Activated naive CD4-positive, alpha-beta T cell treated with anti-CD3 and anti-CD28 coated beads, Interleukin-2, amount 10 ng/mL, durations not matched to agents 7 days and 5 days (primary cell): ENCODE results near the gene RAD50.

Experiments used
- CTCF ChIA-PET: fragments of 350-600 bp; sonication (Branson Sonifier 250); formaldehyde crosslinking; loops from one replicate; lab custom pipeline; 2021; ENCODE audit warnings: antibody characterized with exemption; lab: Charles Lee
- DNase-seq: peaks from one replicate; pipeline ENCODE4 v3.0.0-alpha.2; 2020
- H3K27ac Mint-ChIP-seq: one replicate; pipeline ENCODE4 v1.8.0; 2021; ENCODE audit warnings: mild to moderate bottlenecking, moderate library complexity, mixed read lengths
- H3K27me3 Mint-ChIP-seq: one replicate; pipeline ENCODE4 v1.8.0; 2021; ENCODE audit warnings: mild to moderate bottlenecking, mixed read lengths
- H3K36me3 Mint-ChIP-seq: one replicate; pipeline ENCODE4 v1.8.0; 2021; ENCODE audit warnings: mixed read lengths
- H3K4me1 Mint-ChIP-seq: one replicate; pipeline ENCODE4 v1.8.0; 2021; ENCODE audit warnings: mixed read lengths
- H3K4me3 Mint-ChIP-seq: one replicate; pipeline ENCODE4 v1.8.0; 2021; ENCODE audit warnings: mild to moderate bottlenecking, moderate library complexity, mixed read lengths
- H3K9me3 Mint-ChIP-seq: one replicate; pipeline ENCODE4 v1.8.0; 2021; ENCODE audit warnings: mixed read lengths

Gene RAD50

GRCh38 chr5:132653716-132654115 is 96.9 kb downstream of the RAD50 start:
- DNase-seq = no peak
- Mint-ChIP-seq H3K27ac (no peak overlapping the region), H3K27me3 (peaks cover 73% of the 10 kb centered on the region), H3K4me3 (no peak overlapping the region), H3K36me3 (no peaks in the 10 kb centered on the region), H3K9me3 (no peaks in the 10 kb centered on the region), H3K4me1 (peaks cover 13% of the 10 kb centered on the region)
- CTCF ChIA-PET = no interaction called here

DNA sequence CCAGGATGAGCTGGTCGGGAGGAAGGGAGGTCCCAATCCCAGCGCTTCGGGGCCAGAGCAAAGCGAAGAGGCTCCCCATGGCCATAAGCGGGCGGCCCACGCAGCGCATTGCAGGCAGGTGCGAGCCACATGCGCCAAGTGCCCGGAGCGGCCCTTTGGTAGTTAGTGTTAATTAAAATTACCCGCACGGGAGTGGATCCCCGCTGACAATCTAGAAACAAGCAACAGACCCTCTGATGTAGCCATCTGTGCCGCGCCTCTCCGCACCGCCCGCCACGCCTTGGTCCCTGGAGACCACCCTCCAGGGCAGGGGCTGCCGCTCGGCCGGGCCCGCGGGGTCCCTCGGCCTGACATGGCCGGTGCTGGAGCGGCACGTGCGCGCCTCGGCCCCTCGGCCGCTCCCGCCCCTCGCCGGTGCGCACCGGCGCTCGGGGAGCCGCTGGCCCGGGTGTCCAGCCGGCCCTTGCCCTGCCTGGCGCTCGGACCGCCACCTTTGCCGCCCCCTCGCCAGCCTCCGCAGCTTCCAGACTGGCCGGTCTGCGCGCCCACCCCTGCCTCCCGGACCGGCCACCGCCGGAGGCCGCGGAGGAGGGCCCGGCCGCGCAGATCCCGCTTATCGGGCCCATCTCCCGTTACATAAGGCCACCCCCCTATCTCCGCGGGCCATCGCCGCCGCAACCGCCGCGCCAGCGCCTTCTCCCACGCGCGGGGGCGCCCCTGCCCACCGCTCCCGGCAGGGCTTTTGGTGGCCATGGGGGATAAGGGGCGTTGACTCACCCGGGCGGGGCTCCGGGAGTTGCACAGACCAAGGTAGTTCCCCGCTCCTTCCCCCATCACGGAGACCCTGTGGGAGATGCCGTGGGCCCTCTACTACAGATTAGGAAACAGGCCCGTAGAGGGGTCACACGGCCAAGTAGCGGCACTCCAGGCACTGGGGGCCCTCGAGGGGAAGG is 99.3 kb downstream of the RAD50 start:
- H3K27ac Mint-ChIP-seq = no peak overlapping the region
- H3K4me1 Mint-ChIP-seq = peaks cover 13% of the 10 kb centered on the region
- CTCF ChIA-PET = no interaction called here
- H3K36me3 Mint-ChIP-seq = no peaks in the 10 kb centered on the region
- DNase-seq = peak; percentile 34
- no peak overlapping the region for H3K4me3 Mint-ChIP-seq
- peaks cover 67% of the 10 kb centered on the region for H3K27me3 Mint-ChIP-seq
- H3K9me3 Mint-ChIP-seq = no peaks in the 10 kb centered on the region

DNA sequence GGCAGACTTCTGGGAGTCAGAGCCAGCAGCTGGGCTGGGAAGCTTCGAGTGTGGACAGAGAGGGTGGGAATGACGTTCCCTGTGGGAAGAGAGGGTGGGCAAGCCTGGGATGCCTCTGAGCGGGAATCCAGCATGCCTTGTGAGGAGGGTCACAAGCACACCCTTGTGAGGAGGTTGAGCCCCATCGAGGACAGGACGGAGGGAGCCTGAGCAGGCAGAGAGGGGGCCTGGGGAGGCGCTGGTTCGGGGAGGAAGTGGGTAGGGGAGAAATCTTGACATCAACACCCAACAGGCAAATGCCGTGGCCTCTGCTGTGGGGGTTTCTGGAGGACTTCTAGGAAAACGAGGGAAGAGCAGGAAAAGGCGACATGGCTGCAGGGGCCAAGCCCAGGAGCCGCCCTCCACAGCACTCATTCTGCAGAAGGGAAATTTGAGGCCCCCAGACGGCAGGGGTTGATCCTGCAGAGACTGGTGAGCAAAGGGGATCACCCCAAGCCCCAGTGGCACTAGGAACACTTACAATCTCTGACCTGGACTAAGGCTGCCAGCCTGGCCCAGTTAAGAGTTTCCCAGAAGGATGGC is 100.1 kb downstream of the RAD50 start:
- Mint-ChIP-seq H3K4me3 (no peak overlapping the region), H3K4me1 (peaks cover 13% of the 10 kb centered on the region), H3K27me3 (peaks cover 64% of the 10 kb centered on the region), H3K27ac (no peak overlapping the region), H3K9me3 (no peaks in the 10 kb centered on the region), H3K36me3 (no peaks in the 10 kb centered on the region)
- DNase-seq = no peak
- CTCF ChIA-PET = no interaction called here

- Mint-ChIP-seq H3K36me3 (no peaks in the 10 kb centered on the region), H3K27me3 (peaks cover 59% of the 10 kb centered on the region), H3K27ac (no peak within 1 kb of the TSS), H3K9me3 (no peaks in the 10 kb centered on the region), H3K4me3 (no peak within 1 kb of the TSS), H3K4me1 (peaks cover 13% of the 10 kb centered on the region)
- CTCF ChIA-PET = interaction anchor here (1.4 kb wide), 1 partner anchor 131 kb away, joined by 4 read pairs; no protein-coding TSS in a partner anchor
- no peak for DNase-seq
These were observed 101.1 kb downstream of the RAD50 start, which contains the start of gene IL13 for GRCh38 chr5:132657676-132658380. Gene IL13 (plus strand): TSS chr5:132658173. CDS start chr5:132658187, 14 bp downstream.

DNA sequence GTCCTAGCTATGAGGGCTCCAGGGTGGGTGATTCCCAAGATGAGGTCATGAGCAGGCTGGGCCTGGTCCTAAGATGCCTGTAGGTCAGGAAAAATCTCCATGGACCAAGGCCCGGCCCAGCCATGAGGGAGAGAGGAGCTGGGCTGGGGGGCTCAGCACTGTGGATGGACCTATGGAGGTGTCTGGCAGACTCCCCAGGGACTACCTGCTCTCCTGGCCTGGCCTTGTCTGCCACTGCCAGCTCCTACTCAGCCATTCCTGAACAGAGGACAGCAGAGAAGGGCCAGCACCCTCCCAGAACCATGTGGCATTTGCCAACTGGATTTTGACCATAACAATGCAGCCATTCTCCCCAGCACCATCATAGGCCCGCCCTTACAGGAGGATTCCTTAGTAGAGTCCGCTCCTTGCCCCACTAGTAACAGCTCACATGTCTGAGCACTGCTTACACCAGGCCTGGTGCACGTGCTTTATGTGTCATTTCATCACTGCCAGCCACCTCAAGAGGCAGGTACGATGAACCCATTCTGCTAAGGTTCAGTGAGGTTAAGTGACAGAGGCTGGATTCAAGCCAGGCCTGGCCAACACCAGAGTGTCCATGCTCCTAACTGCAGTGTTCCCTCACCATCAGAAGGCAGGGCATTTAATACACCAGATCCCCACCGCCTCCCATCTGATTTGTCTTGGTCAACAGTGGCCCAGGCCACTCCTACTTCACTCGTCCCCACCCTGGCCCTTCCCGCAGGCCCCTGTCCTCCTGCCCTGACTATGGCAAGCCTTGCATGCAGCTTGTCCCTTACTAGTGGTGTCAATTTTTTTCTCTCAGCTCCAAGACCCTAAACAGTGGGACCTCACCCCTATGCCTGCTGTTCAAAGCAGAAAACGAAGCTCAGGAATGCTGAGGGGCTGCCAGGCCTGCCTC is 101.9 kb downstream of the RAD50 start:
- H3K27ac Mint-ChIP-seq = no peak overlapping the region
- H3K36me3 Mint-ChIP-seq = no peaks in the 10 kb centered on the region
- DNase-seq = no peak
- peaks cover 17% of the 10 kb centered on the region for H3K4me1 Mint-ChIP-seq
- no peak overlapping the region for H3K4me3 Mint-ChIP-seq
- H3K27me3 Mint-ChIP-seq = peaks cover 59% of the 10 kb centered on the region
- H3K9me3 Mint-ChIP-seq = no peaks in the 10 kb centered on the region
- CTCF ChIA-PET = interaction anchor here (1.4 kb wide), 1 partner anchor 132 kb away, joined by 4 read pairs; no protein-coding TSS in a partner anchor

GRCh38 chr5:132659598-132660493 is 103.1 kb downstream of the RAD50 start:
- no peak for DNase-seq
- Mint-ChIP-seq H3K27ac (no peak overlapping the region), H3K9me3 (no peaks in the 10 kb centered on the region), H3K27me3 (peaks cover 47% of the 10 kb centered on the region), H3K36me3 (no peaks in the 10 kb centered on the region), H3K4me1 (peaks cover 19% of the 10 kb centered on the region), H3K4me3 (no peak overlapping the region)
- CTCF ChIA-PET = no interaction called here

GRCh38 chr5:132661231-132662003 is 104.6 kb downstream of the RAD50 start:
- Mint-ChIP-seq H3K4me1 (peaks cover 19% of the 10 kb centered on the region), H3K27me3 (peaks cover 34% of the 10 kb centered on the region), H3K36me3 (no peaks in the 10 kb centered on the region), H3K27ac (peak overlapping the region; percentile 45), H3K4me3 (no peak overlapping the region), H3K9me3 (no peaks in the 10 kb centered on the region)
- no peak for DNase-seq
- CTCF ChIA-PET = no interaction called here

- H3K36me3 Mint-ChIP-seq = no peaks in the 10 kb centered on the region
- H3K4me3 Mint-ChIP-seq = no peak overlapping the region
- CTCF ChIA-PET = no interaction called here
These were observed 105.2 kb downstream of the RAD50 start for GRCh38 chr5:132662004-132662401.

GRCh38 chr5:132662925-132663770 is 106.4 kb downstream of the RAD50 start:
- CTCF ChIA-PET = interaction anchor here (0.6 kb wide), 2 partner anchors 156 to 598 kb away, joined by 3 to 4 read pairs; no protein-coding TSS in a partner anchor
- no peak for DNase-seq
- peaks cover 19% of the 10 kb centered on the region for H3K27me3 Mint-ChIP-seq
- no peaks in the 10 kb centered on the region for H3K9me3 Mint-ChIP-seq
- H3K4me3 Mint-ChIP-seq = no peak overlapping the region
- H3K36me3 Mint-ChIP-seq = no peaks in the 10 kb centered on the region
- peaks cover 10% of the 10 kb centered on the region for H3K4me1 Mint-ChIP-seq
- peak overlapping the region; percentile 76 for H3K27ac Mint-ChIP-seq

More at GRCh38 chr5:132662004-132662401, 105.2 kb downstream of the RAD50 start:
- H3K27ac Mint-ChIP-seq = no peak overlapping the region
- no peak for DNase-seq
- no peaks in the 10 kb centered on the region for H3K9me3 Mint-ChIP-seq
- peaks cover 28% of the 10 kb centered on the region for H3K27me3 Mint-ChIP-seq
- peaks cover 13% of the 10 kb centered on the region for H3K4me1 Mint-ChIP-seq

- H3K36me3 Mint-ChIP-seq = no peaks in the 10 kb centered on the region
- DNase-seq = no peak
- no peak overlapping the region for H3K4me3 Mint-ChIP-seq
- no peaks in the 10 kb centered on the region for H3K9me3 Mint-ChIP-seq
- H3K27me3 Mint-ChIP-seq = peaks cover 14% of the 10 kb centered on the region
- CTCF ChIA-PET = interaction anchor here (0.6 kb wide), 1 partner anchor 155 kb away, joined by 4 read pairs; no protein-coding TSS in a partner anchor
- peaks cover 10% of the 10 kb centered on the region for H3K4me1 Mint-ChIP-seq
- no peak overlapping the region for H3K27ac Mint-ChIP-seq
These were observed 107.3 kb downstream of the RAD50 start for GRCh38 chr5:132663771-132664695.
